ENCODE measurements around the gene ANKRD1.

Gene ANKRD1

GRCh38 chr10:90939648-90940047 is 18.8 kb upstream of the ANKRD1 start:
- H3K79me2 ChIP-seq (ENCODE audit: insufficient read depth, low read length): no peaks in the 10 kb centered on the region
- H3K27me3 ChIP-seq (ENCODE audit: low read length): no peaks in the 10 kb centered on the region
- no peaks in the 10 kb centered on the region for H3K9me3 ChIP-seq (ENCODE audit: insufficient read depth, low read length)
- no peak overlapping the region for H2AFZ ChIP-seq (ENCODE audit: low read depth, low read length, severe bottlenecking)
- no peak overlapping the region for H3K4me3 ChIP-seq (ENCODE audit: insufficient read depth, low read length, poor library complexity, severe bottlenecking)
- H3K4me2 ChIP-seq (ENCODE audit: low read depth, low read length, poor library complexity, severe bottlenecking): no peak overlapping the region
- H3F3A ChIP-seq (ENCODE audit: insufficient read depth): no peaks in the 10 kb centered on the region
- TF ChIP-seq, protein P1, sequence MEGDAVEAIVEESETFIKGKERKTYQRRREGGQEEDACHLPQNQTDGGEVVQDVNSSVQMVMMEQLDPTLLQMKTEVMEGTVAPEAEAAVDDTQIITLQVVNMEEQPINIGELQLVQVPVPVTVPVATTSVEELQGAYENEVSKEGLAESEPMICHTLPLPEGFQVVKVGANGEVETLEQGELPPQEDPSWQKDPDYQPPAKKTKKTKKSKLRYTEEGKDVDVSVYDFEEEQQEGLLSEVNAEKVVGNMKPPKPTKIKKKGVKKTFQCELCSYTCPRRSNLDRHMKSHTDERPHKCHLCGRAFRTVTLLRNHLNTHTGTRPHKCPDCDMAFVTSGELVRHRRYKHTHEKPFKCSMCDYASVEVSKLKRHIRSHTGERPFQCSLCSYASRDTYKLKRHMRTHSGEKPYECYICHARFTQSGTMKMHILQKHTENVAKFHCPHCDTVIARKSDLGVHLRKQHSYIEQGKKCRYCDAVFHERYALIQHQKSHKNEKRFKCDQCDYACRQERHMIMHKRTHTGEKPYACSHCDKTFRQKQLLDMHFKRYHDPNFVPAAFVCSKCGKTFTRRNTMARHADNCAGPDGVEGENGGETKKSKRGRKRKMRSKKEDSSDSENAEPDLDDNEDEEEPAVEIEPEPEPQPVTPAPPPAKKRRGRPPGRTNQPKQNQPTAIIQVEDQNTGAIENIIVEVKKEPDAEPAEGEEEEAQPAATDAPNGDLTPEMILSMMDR (IDR thresholded peaks at IDR 0.05; ENCODE audit: insufficient read depth, low read length, poor library complexity, severe bottlenecking): no peak
- no peak for TF ChIP-seq EZH2phosphoT487 (conservative IDR thresholded peaks at IDR 0.05; ENCODE audit: low read length)
- H3K9ac ChIP-seq (ENCODE audit: low read length): no peak overlapping the region
- H4K20me1 ChIP-seq (ENCODE audit: low read depth, low read length): no peaks in the 10 kb centered on the region
- no peaks in the 10 kb centered on the region for H3K9me2 ChIP-seq (replicated peaks; ENCODE audit: insufficient read depth, low read length)
- no peaks in the 10 kb centered on the region for H3K36me3 ChIP-seq (ENCODE audit: low read length)
- H3K27ac ChIP-seq (ENCODE audit: low read depth, low read length): no peak overlapping the region

- Histone ChIP-seq H3K4me3 (ENCODE audit: insufficient read depth, low read length, poor library complexity, severe bottlenecking) (no peak overlapping the region), H2AFZ (ENCODE audit: low read depth, low read length, severe bottlenecking) (no peak overlapping the region), H3K9me2 (replicated peaks; ENCODE audit: insufficient read depth, low read length) (no peaks in the 10 kb centered on the region), H3K79me2 (ENCODE audit: insufficient read depth, low read length) (no peaks in the 10 kb centered on the region), H3K36me3 (ENCODE audit: low read length) (no peaks in the 10 kb centered on the region), H3K9ac (ENCODE audit: low read length) (no peak overlapping the region), H3K27ac (ENCODE audit: low read depth, low read length) (no peak overlapping the region), H3K9me3 (ENCODE audit: insufficient read depth, low read length) (no peaks in the 10 kb centered on the region), H3F3A (ENCODE audit: insufficient read depth) (no peaks in the 10 kb centered on the region), H3K27me3 (ENCODE audit: low read length) (no peaks in the 10 kb centered on the region), H4K20me1 (ENCODE audit: low read depth, low read length) (no peaks in the 10 kb centered on the region), H3K4me2 (ENCODE audit: low read depth, low read length, poor library complexity, severe bottlenecking) (no peak overlapping the region)
- TF ChIP-seq, protein P1 (IDR thresholded peaks at IDR 0.05; ENCODE audit: insufficient read depth, low read length, poor library complexity, severe bottlenecking): no peak
- TF ChIP-seq EZH2phosphoT487 (conservative IDR thresholded peaks at IDR 0.05; ENCODE audit: low read length): no peak
These were observed 18.2 kb upstream of the ANKRD1 start for GRCh38 chr10:90939116-90939515.

- H3K4me2 ChIP-seq (ENCODE audit: low read depth, low read length, poor library complexity, severe bottlenecking): no peak overlapping the region
These were observed 16.9 kb upstream of the ANKRD1 start for GRCh38 chr10:90937645-90938258.

More at GRCh38 chr10:90937645-90938258, 16.9 kb upstream of the ANKRD1 start:
- TF ChIP-seq, protein P1 (IDR thresholded peaks at IDR 0.05; ENCODE audit: insufficient read depth, low read length, poor library complexity, severe bottlenecking): no peak
- no peak for TF ChIP-seq EZH2phosphoT487 (conservative IDR thresholded peaks at IDR 0.05; ENCODE audit: low read length)
- no peaks in the 10 kb centered on the region for H3K79me2 ChIP-seq (ENCODE audit: insufficient read depth, low read length)
- no peak overlapping the region for H3K4me3 ChIP-seq (ENCODE audit: insufficient read depth, low read length, poor library complexity, severe bottlenecking)
- no peaks in the 10 kb centered on the region for H3K27me3 ChIP-seq (ENCODE audit: low read length)
- no peaks in the 10 kb centered on the region for H3K9me3 ChIP-seq (ENCODE audit: insufficient read depth, low read length)
- H3F3A ChIP-seq (ENCODE audit: insufficient read depth): no peaks in the 10 kb centered on the region
- no peaks in the 10 kb centered on the region for H3K36me3 ChIP-seq (ENCODE audit: low read length)
- no peak overlapping the region for H2AFZ ChIP-seq (ENCODE audit: low read depth, low read length, severe bottlenecking)
- H3K9me2 ChIP-seq (replicated peaks; ENCODE audit: insufficient read depth, low read length): no peaks in the 10 kb centered on the region
- no peak overlapping the region for H3K9ac ChIP-seq (ENCODE audit: low read length)
- H4K20me1 ChIP-seq (ENCODE audit: low read depth, low read length): no peaks in the 10 kb centered on the region
- H3K27ac ChIP-seq (ENCODE audit: low read depth, low read length): no peak overlapping the region

Data from SU-DHL-6 (cell line).